Measurements from ENCODE around the gene SAP25. TPM values are rescaled to one million over a fixed set of nuclear protein-coding genes. Genes with fewer than 3 reads are reported as not detected.
A peak's percentile ranks its signal among the peaks of the same experiment; 100 is the strongest.

Gene SAP25
- total RNA-seq, result not detected in 2 replicates

DNA sequence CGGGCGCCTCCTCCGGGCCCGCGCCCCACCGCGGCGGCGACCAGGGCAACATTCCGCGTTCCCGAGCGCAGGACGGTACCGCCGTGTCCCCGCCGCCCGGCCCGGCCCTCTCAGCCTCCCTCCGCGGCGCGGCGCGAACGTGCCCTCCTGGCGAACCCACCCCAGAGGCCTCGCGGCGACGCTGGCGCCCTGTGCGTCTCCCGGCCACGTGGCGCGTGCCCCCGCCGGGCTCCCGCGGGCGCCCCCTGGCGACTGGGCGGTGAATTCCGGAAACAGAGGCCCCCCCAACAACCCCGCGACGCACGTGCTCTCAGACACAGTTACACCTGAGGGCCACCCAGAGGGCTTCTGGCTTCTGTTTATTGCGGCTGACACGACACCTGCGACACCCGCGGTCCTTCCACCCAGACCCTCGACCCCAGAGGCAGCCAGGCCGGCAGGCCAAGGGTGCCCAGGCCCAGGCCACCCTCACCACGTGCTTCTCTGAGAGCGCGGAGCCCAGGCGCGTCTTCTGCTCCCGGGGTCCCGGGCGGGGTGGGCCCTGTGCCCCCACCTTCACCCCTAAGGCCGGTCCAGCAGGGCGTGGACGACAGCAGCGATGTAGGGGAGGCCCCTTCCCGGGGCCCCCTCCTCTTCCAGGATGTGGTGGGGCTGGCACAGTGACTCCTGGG lies at the start of gene SAP25:
TSS of gene SAP25 (minus strand) at position 210 of the 671 bp plus-strand sequence. CDS start at position 52, 158 bp downstream.
- no peak for DNase-seq (ENCODE audit: low read depth in 2 of 2)

DNA sequence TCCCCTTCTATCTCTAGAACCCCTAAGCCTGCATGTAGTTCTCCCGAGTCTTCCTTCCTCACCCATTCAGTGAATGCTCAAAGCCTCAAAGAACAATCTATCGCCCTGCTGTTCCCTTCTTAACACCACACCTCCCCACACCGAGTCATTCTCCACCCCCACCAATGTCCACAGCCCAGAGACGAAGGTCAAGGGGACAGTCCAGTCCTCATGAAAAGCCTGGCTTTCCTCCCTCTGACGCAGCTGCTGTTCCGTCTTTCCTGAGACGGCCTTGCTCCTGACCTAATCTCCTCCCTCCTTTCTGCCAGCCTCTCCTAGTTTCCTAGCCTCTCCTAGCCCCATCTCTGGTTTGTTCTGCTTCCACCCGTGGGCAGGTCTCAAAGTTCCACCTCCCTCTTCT lies 47.9 kb upstream of the SAP25 start:
- no peak for DNase-seq (ENCODE audit: low read depth in 2 of 2)

DNA sequence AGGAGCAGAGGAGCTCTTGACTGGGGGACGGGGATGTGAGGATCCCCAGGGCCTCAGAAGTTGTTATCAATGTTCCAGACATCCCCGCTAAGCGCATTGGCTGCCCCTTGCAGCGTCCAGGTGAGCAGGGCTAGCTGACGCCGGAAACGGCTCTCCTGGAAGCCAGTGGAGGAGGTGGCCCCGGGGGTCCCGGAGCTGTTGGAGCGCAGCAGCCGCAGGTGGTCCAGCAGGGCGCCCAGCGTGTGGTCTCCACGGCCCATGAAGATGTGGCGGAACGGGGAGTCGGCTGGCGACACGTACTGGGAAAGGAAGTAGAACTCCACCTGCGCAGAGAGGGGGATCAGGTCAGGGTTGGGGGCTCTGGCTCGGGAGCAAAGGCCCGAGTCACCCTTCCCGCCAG lies 47.1 kb upstream of the SAP25 start:
- DNase-seq (ENCODE audit: low read depth in 2 of 2), result no peak

DNA sequence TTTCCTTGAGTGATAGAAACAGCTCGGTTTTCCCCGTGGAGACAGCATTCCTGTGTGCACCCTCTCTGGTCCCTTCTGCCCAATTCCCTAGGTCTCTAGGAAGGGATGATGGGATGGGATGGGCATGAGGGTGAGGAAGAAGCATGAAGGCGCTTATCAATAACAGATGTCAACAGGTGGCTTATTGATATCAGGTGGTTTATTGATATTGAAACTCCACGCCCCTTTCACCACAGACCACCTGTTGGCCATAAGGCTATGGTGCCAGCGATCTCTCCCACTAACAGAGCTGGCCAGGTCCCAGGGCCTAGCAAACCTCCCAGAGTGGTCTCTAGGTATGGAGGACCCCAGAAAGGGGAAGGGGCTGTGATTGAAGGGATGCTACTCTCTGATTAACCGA lies 46.5 kb upstream of the SAP25 start:
- no peak for DNase-seq (ENCODE audit: low read depth in 2 of 2)

DNA sequence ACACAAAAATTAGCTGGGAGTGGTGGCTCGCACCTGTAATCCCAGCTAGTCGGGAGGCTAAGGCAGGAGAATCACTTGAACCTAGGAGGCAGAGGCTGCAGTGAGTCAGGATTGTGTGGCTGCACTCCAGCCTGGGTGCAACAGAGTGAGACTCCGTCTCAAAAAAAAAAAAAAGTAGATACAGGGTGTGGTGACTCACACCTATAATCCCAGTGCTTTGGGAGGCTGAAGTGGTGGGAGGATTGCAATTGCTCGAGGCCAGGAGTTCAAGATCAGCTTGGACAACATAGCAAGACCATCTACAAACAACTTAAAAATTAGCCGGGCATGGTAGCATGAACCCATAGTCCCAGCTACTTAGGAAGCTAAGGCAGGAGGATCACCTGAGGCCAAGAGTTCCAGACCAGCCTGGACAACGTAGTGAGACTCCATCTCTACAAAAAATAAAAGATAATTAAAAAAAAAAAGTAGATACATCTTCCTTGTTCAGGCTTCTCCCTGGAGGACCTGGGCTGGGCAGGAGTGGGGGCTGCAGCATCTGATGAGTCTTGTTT lies 40.7 kb upstream of the SAP25 start:
- no peak for DNase-seq (ENCODE audit: low read depth in 2 of 2)

DNA sequence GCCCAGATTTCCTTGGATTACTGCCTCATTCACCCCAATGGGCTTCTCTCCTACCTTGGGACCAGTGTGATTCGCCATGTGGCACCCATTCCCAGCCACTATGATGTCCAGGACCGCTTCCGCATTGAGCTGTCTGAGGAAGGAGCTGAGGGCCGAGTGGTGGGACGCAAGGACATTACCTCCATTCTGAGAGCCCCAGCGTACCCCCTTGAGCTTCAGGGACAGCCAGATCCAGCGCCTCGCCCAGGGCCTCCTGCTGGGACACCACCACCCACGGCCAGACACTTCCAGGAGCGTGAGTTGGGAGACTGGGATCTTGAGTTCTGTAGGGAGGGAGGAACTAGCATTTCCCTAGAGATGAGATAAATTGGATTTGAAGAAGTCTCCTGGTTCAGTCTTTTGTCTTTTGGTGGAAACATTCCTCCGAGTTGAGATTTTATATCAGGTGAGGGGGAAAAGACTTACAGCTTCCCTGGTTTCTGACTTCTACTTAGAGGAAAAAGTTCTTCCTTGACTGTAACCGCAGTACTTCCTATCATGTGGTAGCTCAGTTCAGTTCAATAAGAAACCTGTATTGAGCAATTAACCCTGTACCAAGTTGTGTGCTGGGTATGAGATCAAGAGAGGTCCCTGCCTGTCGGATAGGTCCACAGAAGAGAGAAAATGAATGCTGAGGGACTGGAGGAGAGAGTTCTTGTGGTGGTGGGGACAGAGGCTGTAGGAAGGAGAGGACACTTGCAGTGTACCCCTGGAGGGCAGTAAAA lies 39.9 kb upstream of the SAP25 start:
- DNase-seq (ENCODE audit: low read depth in 2 of 2), result no peak

DNA sequence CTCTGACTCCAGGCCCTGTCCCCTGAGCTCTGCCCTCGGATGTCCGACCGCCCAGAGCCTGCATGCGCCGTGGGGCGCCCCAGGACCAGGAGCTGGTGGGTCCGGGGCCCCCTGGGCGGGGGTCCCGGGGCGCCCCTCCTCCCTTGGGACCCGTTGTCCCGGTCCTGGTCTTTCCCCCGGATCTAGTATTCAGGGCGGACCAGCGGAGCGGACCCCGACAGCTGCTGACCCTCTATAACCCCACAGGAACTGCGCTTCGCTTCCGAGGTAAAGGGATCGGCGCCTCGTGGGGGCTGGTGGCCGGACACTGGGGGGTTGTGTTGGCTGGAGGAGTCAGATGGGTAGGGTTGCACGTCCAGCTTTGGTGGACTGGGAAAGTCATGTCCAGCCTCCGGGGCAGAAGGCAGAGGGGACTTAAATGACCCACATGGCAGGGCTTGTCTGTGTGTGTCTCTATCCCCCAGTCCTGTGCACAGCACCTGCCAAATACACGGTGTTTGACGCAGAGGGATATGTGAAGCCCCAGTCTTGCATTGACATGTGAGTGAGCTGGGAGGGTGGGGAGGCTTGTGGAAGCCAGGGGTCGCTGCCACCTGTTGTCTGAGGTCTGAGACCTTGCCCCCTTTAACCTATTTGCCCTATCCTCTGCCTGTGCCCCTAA lies 39.2 kb upstream of the SAP25 start:
- peak; percentile 15 to 36 for DNase-seq (ENCODE audit: low read depth in 2 of 2)

DNA sequence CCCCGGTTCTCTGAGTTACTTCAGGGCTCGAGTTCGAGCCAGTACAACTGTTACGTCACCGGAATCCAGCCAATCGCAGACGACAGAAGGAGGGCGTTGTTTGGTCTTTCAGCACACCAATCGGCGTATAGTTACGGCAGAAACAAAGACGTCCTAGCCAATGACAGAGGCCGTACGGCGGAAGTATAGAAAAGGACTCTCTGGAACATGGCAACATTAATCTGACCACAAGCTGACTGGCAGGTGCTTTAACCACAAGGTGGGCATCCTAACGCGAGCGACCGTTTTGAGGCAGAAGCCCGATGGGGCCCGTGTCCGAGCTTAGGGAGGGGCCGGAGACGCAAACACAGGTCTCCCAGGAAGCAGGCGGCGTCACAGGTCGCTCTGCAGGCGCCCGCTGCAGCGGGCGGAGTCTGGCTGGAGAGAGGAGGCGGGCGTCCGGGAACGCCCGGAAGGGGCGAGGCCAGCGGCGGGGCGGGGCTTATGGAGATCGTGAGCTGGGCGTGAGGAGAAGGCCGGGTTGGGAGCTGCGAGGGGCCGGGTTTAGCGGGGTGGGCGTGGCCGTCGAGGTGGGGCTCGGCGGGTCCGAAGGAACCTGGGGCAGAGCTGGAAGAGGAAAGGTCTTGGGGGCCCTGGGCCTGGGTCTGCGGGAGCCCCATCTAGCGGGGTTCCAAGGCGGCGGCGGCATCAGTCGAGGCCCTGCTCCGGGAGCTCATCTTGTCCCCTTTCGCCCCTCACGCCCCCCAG lies 38.5 kb upstream of the SAP25 start, which contains the start of gene MOSPD3:
TSS of gene MOSPD3 (plus strand) at position 558 of the 747 bp plus-strand sequence. CDS start 252 bp downstream, outside the sequence.
- peak; percentile 99 for DNase-seq (ENCODE audit: low read depth in 2 of 2)

DNA sequence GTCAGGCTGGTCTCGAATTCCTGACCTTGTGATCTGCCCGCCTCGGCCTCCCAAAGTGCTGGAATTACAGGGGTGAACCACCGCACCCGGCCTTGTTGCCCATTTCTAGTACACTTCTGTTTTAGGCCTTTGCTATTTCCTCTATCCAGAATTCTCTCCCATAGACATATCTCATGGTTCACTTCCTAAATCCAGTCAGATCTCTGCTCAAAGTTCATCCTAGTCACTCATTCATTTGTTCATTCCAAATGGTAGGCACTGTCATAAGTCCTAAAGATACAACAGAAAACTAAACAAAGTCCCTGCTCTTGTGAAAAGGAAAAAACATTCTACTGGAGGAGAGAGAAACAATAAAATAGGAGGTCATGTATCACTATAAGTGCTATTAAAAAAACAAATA lies 36.3 kb upstream of the SAP25 start:
- no peak for DNase-seq (ENCODE audit: low read depth in 2 of 2)

DNA sequence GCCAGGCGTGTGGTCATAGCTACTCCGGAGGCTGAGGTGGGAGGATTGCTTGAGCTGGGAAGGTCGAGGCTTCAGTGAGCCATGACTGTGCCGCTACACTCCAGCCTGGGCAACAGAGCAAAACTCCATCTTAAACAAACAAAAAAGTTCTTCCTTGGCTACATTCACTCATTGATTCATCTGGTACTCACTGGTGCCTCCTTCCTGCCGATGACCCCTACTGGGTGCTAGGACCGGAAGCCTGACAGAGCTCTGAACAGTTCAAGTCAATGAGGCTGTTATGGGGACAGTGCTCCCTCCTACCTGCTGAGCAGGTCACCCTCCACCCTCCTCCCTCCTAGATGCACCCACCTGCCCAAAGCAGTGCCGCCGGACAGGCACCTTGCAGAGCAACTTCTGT lies 33.4 kb upstream of the SAP25 start:
- DNase-seq (ENCODE audit: low read depth in 2 of 2), result peak in 1 of 2 donors; percentile 34

DNA sequence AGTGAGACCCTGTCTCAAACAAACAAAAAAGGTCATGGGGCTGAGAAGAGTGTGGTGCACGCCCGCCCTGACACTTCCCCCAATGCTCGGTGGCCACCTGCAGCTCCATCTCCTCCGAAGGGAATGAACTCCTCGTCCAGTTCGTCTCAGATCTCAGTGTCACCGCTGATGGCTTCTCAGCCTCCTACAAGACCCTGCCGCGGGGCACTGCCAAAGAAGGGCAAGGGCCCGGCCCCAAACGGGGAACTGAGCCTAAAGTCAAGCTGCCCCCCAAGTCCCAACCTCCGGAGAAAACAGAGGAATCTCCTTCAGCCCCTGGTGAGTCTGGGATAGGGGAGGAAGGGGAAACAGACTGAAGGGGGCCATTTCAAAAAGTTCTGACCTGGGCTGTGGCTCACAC lies 32.6 kb upstream of the SAP25 start:
- DNase-seq (ENCODE audit: low read depth in 2 of 2), result no peak

DNA sequence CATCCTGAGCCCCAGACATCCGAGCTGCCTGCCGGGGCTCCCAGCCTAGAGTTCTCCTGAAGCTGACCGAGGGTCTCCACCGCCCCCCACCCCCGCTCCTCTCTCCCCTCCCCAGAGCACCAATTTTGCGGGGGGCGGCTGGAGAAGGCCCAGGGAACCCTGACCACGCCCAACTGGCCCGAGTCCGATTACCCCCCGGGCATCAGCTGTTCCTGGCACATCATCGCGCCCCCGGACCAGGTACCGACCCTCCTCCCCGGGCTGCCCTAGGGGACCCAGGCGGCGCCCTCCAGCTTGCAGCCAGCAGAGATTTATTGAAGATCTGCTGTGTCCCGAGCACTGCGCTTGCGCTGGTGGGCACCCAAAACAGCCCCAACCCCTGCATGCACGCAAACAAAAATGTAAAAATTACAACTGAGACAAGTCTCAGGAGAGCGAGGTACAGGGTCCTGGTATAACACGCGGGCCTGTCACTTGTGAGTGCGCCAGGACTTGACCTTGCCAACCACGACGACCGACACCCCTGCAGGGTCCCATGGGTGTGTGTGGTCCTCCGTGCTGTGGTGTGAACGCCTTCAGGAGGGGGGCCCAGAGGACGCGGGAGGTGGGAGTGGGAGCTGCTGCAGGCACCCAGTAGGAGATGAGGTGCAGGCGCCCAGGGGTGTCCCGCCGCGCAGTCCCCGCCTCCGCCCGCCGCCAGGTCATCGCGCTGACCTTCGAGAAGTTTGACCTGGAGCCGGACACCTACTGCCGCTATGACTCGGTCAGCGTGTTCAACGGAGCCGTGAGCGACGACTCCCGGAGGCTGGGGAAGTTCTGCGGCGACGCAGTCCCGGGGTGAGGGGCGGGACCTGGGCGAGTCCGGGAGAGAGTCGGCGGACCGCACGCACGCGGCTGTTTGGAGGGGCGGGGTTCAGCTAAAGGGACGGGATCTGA lies 31.5 kb upstream of the SAP25 start:
- no peak for DNase-seq (ENCODE audit: low read depth in 2 of 2)

DNA sequence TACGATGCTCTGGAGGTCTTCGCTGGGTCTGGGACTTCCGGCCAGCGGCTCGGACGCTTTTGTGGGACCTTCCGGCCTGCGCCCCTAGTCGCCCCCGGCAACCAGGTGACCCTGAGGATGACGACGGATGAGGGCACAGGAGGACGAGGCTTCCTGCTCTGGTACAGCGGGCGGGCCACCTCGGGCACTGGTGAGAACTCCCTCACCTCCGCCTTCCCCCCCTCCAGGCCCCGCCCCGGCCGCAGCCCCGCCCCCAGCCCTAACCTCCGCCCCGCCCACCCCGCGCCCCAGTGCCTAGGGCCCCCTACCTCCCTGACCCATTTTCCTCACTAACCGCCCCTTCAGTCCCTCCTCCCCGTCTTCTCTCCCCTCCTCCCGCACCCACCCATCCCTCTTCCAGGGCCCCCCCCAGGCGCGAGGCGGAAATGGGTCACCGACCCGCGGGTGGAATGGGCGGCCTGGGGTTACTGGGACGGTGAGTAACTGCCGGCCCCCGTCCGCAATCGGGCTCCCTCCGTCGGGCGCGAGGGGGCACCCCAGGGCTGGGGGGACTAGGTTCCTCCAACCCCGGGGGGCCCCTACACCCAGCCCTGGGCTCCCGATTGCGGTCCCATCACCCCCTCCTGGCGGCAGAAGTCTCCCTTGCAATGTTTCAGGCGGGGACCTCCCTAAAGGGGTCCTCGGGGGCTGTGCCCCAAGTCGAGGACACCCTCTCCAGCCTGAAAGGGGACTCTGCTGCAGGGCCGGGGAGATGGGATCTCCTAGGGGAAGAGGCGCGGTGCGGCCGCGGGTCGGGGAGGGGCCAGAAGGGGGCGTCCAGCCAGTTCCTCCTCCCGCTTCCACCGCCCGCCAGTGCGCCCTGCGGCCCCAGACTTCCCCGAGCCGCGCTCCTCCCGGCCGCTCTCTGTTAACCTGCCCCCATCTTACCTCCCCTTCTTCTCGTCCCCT lies 30.6 kb upstream of the SAP25 start:
- peak; percentile 48 to 56 for DNase-seq (ENCODE audit: low read depth in 2 of 2)

DNA sequence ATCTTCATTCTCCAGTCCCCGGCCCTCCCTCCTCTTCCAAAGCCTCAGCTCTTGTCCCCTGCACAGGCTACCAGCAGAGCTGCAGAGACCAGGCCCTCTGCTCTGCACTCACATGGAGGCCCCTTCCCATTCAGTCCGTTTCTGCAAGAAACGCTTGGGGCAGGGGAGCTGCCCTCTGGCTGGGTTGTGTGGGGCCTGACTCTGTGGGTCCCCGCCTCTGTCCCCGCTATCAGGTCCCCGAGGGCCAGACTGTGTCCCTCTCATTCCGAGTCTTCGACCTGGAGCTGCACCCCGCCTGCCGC lies 30.0 kb upstream of the SAP25 start:
- DNase-seq (ENCODE audit: low read depth in 2 of 2), result no peak

DNA sequence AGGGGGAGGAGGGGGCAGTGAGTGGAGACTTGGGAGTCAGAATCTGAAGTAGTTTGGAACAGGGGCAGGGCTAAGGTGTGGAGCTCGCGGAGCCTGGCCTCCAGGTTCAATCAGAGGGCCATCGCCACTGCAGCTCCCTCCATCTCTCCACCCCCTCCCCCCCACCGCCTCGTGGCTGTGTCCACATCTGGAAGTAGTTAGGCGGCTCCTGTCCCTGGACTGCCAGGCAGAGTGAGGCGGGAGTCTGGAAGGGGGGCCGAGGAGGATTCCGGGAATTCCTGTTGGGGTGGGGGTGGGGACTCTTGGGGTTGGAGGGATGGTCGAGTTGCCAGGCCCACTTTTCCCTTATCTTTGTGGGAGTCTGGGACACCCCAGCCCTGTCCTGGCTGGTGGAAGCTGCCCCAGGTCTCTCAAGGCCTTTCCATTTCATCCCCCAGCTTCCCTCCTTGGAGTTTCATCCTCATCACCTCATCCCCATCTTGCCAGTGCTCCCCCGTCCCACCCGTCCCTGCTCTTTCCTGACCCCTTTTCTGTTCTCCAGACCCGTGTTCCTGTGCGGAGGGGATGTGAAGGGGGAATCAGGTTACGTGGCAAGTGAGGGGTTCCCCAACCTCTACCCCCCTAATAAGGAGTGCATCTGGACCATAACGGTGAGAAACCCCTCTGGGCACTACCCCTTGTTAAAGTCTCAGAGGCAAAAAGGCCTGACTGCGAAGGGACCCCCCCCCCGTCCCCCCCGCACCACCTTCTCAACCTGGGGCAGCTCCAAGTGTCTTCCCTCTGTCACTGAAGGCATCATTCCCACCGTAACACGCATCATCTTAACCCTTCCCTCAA lies 29.4 kb upstream of the SAP25 start:
- DNase-seq (ENCODE audit: low read depth in 2 of 2), result no peak

DNA sequence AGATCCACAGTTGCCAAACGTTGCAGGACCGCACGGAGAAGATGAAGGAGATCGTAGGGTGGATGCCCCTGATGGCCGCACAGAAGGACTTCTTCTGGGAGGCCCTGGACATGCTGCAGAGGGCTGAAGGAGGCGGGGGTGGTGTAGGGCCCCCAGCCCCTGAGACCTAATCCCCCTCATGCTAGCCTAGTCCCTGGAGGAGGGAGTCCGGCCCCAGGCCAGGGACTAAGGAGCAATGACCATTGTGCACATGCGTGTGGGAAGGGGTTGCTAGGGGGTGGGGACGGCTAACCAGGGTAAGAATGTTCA lies 27.0 kb upstream of the SAP25 start:
- DNase-seq (ENCODE audit: low read depth in 2 of 2), result no peak

DNA sequence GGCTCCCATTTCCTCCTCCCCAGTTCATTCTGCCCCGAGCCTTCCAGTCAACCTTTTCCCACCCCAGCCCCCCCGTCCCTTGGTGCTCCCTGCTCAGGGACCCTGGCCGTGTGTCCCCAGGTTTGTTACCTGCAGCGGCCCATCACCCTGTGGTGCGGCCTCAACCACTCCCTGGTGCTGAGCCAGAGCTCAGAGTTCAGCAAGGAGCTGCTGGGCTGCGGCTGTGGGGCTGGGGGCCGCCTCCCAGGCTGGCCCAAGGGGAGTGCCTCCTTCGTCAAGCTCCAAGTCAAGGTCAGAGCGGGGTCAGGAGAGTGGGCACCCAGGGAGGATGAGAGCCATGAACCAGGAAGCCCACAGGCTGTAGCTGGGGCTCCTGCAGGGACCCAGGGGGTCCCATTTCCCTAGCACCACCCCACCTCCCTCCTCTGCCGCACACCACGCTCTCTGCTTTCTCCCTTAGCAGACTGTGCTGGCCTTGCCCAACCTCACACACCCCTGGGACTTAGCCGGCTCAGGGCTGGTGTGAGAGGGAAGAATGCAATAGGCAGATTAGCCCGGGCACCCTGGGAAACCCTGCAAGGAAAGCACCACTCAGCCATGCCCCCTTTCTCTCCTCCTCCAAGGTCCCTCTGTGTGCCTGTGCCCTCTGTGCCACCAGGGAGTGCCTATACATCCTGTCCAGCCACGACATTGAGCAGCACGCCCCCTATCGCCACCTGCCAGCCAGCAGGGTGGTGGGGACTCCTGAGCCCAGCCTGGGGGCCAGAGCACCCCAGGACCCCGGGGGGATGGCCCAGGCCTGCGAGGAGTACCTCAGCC lies 26.4 kb upstream of the SAP25 start:
- no peak for DNase-seq (ENCODE audit: low read depth in 2 of 2)

DNA sequence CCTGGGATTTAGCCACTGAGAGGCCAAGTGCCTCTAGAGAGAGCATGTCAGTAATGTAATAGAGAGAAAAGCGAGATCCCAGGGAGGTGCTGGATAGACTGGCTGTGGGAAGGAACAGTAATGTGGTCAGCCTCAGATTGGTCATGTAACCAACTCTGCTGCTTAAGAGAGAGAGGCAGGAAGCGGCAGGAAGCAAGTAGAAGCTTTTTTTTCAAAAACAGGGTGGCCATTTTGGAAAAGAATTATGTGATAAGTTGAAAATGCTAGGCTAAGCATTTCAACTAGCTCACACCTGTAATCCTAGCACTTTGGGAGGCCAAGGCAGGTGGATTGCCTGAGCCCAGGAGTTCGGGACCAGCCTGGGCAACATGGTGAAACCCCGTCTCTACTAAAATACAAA lies 24.7 kb upstream of the SAP25 start:
- no peak for DNase-seq (ENCODE audit: low read depth in 2 of 2)
